HepG2 (cell line): ENCODE data around the gene PIGO. TPM values are rescaled to one million over a fixed set of nuclear protein-coding genes. Genes with fewer than 3 reads are reported as not detected.

Source experiments
- BCLAF1 ChIP-seq: fragments of 450-650 bp; IDR thresholded peaks from 2 replicates; pipeline ENCODE4 v1.6.1; 2017; ENCODE audit warnings: mild to moderate bottlenecking
- CHD2 ChIP-seq: IDR thresholded peaks from 2 replicates; pipeline ENCODE4 v1.6.1; 2011; ENCODE audit warnings: low read depth, low read length, improper control_type of control experiment
- GABPA ChIP-seq, 2 experiments: IDR thresholded peaks; 2 replicates each; pipeline ENCODE4 v1.6.1; 2011 to 2016; ENCODE audit warnings: low read depth in 2 of 2, low read length in 1 of 2, missing biosample characterization in 1 of 2, missing genetic modification characterization in 1 of 2
- HNRNPLL ChIP-seq: fragments of 200-400 bp; formaldehyde crosslinking; IDR thresholded peaks from 2 replicates; pipeline ENCODE4 v1.6.1; 2017; ENCODE audit warnings: mild to moderate bottlenecking, low read depth, low read length; ENCODE audit not compliant: poor library complexity, severe bottlenecking
- MEIS2 ChIP-seq: sonication (generic); formaldehyde crosslinking; IDR thresholded peaks from 2 replicates; pipeline ENCODE4 v1.9.0; 2021; ENCODE audit warnings: mild to moderate bottlenecking, missing genetic modification reagents
- ZBTB10 ChIP-seq: sonication (generic); formaldehyde crosslinking; IDR thresholded peaks from 2 replicates; pipeline ENCODE4 v1.4.0; 2020; ENCODE audit warnings: missing genetic modification reagents, borderline replicate concordance
- ZNF432 ChIP-seq: sonication (generic); formaldehyde crosslinking; IDR thresholded peaks from 2 replicates; pipeline ENCODE4 v1.5.0; 2020; ENCODE audit warnings: missing genetic modification reagents, mild to moderate bottlenecking, borderline replicate concordance
- ZNF574 ChIP-seq: sonication (generic); formaldehyde crosslinking; IDR thresholded peaks from 2 replicates; pipeline ENCODE4 v1.4.0; 2020; ENCODE audit warnings: missing genetic modification reagents
- ZNF577 ChIP-seq: sonication (generic); formaldehyde crosslinking; IDR thresholded peaks from 2 replicates; pipeline ENCODE4 v1.4.0; 2020; ENCODE audit warnings: mild to moderate bottlenecking, low read depth, missing genetic modification reagents, borderline replicate concordance
- ZNF687 ChIP-seq: sonication (generic); formaldehyde crosslinking; IDR thresholded peaks from 2 replicates; pipeline ENCODE4 v1.5.1; 2020; ENCODE audit warnings: mild to moderate bottlenecking, missing genetic modification reagents, moderate library complexity
- ZNF703 ChIP-seq: sonication (generic); formaldehyde crosslinking; IDR thresholded peaks from 2 replicates; pipeline ENCODE4 v1.5.1; 2020; ENCODE audit warnings: missing genetic modification reagents, mild to moderate bottlenecking, moderate library complexity, borderline replicate concordance
- ZNF724P ChIP-seq: sonication (generic); formaldehyde crosslinking; IDR thresholded peaks from 2 replicates; pipeline ENCODE4 v1.8.0; 2022; ENCODE audit warnings: missing genetic modification reagents, borderline replicate concordance
- polyA plus RNA-seq, 8 experiments: library from polyadenylated mRNA; depleted of rRNA in 3 of 8; stranded (reverse) in 7 of 8; unstranded in 1 of 8; fragments of >200 nt; fragmentation: Illumina TruSeq in 4 of 8; extraction: Trizol in 4 of 8; gene quantifications; 2 replicates each; pipeline versions ENCODE4 v1.2.1 to v1.2.3, GENCODE V29; 2011 to 2016; ENCODE audit warnings: low read depth in 4 of 8, missing spikeins in 1 of 8, mixed read lengths in 1 of 8; ENCODE audit not compliant: insufficient read depth in 1 of 8
- total RNA-seq, 5 experiments: library from RNA; depleted of rRNA; stranded (reverse); fragments of >200 nt; fragmentation: Illumina TruSeq; extraction: Trizol; gene quantifications; 2 replicates each; pipeline ENCODE4 v1.2.3, GENCODE V29; 2016; ENCODE audit warnings: low read depth in 1 of 5

Gene PIGO
- total and polyA plus RNA-seq, 2 of the 13 experiments (the other 11 are each of a cell fraction or from before 2014, with no cell fraction given) = 20.5 to 26.2 TPM

- peak; percentile 95 for TF ChIP-seq ZNF687
- TF ChIP-seq ZBTB10 = no peak
- TF ChIP-seq ZNF703 = peak; percentile 68; the same call in 1 of the 2 replicates
- peak; percentile 95 for TF ChIP-seq ZNF724P (CRISPR knock-in tag)
- peak; percentile 100 for TF ChIP-seq ZNF574 (CRISPR knock-in tag)
- TF ChIP-seq MEIS2 (CRISPR knock-in tag) = peak; percentile 73
- TF ChIP-seq BCLAF1 = no peak
- TF ChIP-seq ZNF577 (CRISPR knock-in tag) = peak; percentile 81; the same call in 1 of the 2 replicates
- TF ChIP-seq GABPA (IDR thresholded peaks at IDR 0.05; ENCODE audit: low read depth, low read length) = peak; percentile 78
- peak; percentile 94 for TF ChIP-seq GABPA (CRISPR knock-in tag; IDR thresholded peaks at IDR 0.05; ENCODE audit: low read depth)
- peak; percentile 61 for TF ChIP-seq CHD2
- no peak for TF ChIP-seq ZNF432 (CRISPR knock-in tag)
- TF ChIP-seq HNRNPLL = peak; percentile 74
Observed at GRCh38 chr9:35096035-35096849, at the start of gene PIGO (continued).
